Cerebellar cortex (tissue), 1 donor: Measurements from ENCODE around the gene PCK2.

Experiments used
- DNase-seq: peaks from one replicate; pipeline ENCODE4 v3.0.0-alpha.2; 2015; ENCODE audit warnings: low spot score

The PCK2 gene

GRCh38 chr14:24136684-24137528 is 42.8 kb downstream of the PCK2 start:
- DNase-seq: no peak

GRCh38 chr14:24137529-24138395 is 43.7 kb downstream of the PCK2 start:
- DNase-seq: no peak

- DNase-seq: no peak
Measured at GRCh38 chr14:24138396-24139271, 44.5 kb downstream of the PCK2 start.

GRCh38 chr14:24139272-24139934 is 45.3 kb downstream of the PCK2 start:
- DNase-seq: no peak

GRCh38 chr14:24141097-24141880 is 47.2 kb downstream of the PCK2 start, which contains the start of gene EMC9:
TSS of gene EMC9 (minus strand) at chr14:24141591. CDS start at chr14:24141304, 287 bp downstream.
- DNase-seq: peak; percentile 100

GRCh38 chr14:24143511-24143910 is 49.4 kb downstream of the PCK2 start:
- DNase-seq: no peak

DNA sequence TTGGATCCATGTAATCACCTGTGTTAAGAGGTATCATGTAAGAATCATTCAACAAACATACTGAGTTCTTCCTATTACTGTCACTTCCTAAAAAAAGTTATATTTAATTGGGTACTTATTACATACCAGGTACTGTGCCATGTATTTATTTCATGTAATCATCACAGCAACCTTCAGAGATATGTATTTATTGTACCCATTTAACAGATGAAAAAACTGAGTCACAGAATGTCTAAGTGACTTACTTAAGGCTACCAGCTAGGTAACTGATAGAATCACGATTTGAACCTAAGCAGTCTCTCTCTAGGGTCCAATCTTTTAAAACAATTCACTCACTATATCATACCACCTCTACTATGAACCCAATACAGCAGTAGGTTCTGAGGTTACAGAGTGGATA is 50.3 kb downstream of the PCK2 start:
- DNase-seq: no peak

GRCh38 chr14:24145219-24145618 is 51.1 kb downstream of the PCK2 start:
- DNase-seq: no peak

- DNase-seq: no peak
Measured at GRCh38 chr14:24145690-24146452, 51.8 kb downstream of the PCK2 start.

- DNase-seq: peak; percentile 93
Measured at GRCh38 chr14:24146453-24146977, 52.4 kb downstream of the PCK2 start, which contains the start of gene PSME2. TSS of gene PSME2 (minus strand) at chr14:24146610. CDS start at chr14:24146581, 29 bp downstream.

GRCh38 chr14:24146978-24147760 is 53.1 kb downstream of the PCK2 start, which contains the start of gene RNF31:
TSS of gene RNF31 (plus strand) at chr14:24147498. CDS start at chr14:24147699, 201 bp downstream.
- DNase-seq: peak; percentile 99

DNA sequence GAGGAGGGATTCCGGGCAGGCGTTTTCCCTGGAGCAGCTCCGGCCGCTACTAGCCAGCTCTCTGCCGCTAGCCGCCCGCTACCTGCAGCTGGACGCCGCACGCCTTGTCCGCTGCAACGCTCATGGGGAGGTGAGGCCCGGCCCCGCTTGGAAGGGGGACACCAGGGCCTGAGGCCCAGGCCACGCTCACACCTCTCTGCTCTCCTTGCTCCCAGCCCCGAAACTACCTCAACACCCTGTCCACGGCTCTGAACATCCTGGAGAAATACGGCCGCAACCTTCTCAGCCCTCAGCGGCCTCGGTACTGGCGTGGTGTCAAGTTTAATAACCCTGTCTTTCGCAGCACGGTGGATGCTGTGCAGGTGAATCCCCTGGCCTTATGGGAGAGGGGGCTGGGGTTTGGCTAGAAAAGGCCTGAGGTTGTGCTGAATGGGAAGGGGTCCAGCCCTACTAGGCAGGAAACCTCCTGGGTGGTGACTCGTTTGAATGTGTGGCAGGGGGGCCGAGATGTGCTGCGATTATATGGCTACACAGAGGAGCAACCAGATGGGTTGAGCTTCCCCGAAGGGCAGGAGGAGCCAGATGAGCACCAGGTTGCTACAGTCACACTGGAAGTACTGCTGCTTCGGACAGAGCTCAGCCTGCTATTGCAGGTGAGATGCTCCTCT is 53.8 kb downstream of the PCK2 start:
- DNase-seq: no peak

GRCh38 chr14:24149302-24149969 is 55.3 kb downstream of the PCK2 start:
- DNase-seq: no peak

DNA sequence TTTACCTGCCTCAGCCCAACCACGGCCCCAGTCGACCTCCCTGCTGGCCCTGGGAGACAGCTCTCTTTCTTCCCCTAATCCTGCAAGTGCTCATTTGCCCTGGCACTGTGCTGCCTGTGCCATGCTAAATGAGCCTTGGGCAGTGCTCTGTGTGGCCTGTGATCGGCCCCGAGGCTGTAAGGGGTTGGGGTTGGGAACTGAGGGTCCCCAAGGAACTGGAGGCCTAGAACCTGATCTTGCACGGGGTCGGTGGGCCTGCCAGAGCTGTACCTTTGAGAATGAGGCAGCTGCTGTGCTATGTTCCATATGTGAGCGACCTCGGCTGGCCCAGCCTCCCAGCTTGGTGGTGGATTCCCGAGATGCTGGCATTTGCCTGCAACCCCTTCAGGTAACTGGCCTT is 56.0 kb downstream of the PCK2 start:
- no peak for DNase-seq

GRCh38 chr14:24150567-24150966 is 56.5 kb downstream of the PCK2 start:
- no peak for DNase-seq

DNA sequence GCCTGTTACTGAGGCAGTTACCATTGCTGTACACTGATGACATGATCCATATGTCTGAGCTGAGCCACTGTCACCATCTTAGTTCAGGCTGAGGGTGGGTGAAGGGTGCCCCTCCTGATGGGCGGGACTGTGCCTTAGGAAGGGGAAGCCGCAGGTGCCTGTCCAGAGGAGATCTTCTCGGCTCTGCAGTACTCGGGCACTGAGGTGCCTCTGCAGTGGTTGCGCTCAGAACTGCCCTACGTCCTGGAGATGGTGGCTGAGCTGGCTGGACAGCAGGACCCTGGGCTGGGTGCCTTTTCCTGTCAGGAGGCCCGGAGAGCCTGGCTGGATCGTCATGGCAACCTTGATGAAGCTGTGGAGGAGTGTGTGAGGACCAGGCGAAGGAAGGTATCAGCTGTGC is 56.9 kb downstream of the PCK2 start:
- DNase-seq: no peak

DNA sequence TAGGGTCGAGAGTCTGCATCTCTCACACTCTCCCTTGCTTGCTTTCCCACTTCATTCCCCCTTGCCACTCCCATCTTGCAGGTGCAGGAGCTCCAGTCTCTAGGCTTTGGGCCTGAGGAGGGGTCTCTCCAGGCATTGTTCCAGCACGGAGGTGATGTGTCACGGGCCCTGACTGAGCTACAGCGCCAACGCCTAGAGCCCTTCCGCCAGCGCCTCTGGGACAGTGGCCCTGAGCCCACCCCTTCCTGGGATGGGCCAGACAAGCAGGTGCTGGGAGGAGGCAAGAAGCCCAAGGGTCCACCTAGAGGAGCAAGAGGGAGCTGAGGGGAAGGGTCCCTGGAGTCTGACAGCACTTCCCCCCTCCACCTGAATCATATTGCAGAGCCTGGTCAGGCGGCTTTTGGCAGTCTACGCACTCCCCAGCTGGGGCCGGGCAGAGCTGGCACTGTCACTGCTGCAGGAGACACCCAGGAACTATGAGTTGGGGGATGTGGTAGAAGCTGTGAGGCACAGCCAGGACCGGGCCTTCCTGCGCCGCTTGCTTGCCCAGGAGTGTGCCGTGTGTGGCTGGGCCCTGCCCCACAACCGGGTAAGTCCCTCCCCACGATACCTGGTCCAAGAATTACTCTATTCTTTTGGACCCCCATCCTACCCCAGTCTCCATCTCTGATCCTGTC is 57.4 kb downstream of the PCK2 start:
- DNase-seq: no peak
